ENCODE data around the gene PWP2.

Gene PWP2

GRCh38 chr21:44071359-44072104 is 35.7 kb upstream of the PWP2 start:
- Histone ChIP-seq H3K4me1 (ENCODE audit: low read length) (no peaks in the 10 kb centered on the region), H3K36me3 (replicated peaks; ENCODE audit: low read depth, low read length) (peaks cover 12% of the 10 kb centered on the region), H3K9ac (ENCODE audit: low read length) (no peak overlapping the region), H3K4me3 (ENCODE audit: low read length) (no peak overlapping the region), H3K4me2 (ENCODE audit: low read length) (no peak overlapping the region), H4K20me1 (ENCODE audit: insufficient read depth, low read length) (no peaks in the 10 kb centered on the region), H3K27me3 (ENCODE audit: low read depth, low read length) (no peaks in the 10 kb centered on the region), H2AFZ (ENCODE audit: low read depth, low read length) (no peak overlapping the region), H3K79me2 (ENCODE audit: low read length) (peaks cover 4% of the 10 kb centered on the region; the same call in 1 of the 2 replicates), H3K9me3 (ENCODE audit: insufficient read depth, low read length) (no peaks in the 10 kb centered on the region), H3K27ac (ENCODE audit: low read length) (no peak overlapping the region)
- TF ChIP-seq, protein P1, sequence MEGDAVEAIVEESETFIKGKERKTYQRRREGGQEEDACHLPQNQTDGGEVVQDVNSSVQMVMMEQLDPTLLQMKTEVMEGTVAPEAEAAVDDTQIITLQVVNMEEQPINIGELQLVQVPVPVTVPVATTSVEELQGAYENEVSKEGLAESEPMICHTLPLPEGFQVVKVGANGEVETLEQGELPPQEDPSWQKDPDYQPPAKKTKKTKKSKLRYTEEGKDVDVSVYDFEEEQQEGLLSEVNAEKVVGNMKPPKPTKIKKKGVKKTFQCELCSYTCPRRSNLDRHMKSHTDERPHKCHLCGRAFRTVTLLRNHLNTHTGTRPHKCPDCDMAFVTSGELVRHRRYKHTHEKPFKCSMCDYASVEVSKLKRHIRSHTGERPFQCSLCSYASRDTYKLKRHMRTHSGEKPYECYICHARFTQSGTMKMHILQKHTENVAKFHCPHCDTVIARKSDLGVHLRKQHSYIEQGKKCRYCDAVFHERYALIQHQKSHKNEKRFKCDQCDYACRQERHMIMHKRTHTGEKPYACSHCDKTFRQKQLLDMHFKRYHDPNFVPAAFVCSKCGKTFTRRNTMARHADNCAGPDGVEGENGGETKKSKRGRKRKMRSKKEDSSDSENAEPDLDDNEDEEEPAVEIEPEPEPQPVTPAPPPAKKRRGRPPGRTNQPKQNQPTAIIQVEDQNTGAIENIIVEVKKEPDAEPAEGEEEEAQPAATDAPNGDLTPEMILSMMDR (IDR thresholded peaks at IDR 0.05; ENCODE audit: low read depth, low read length): no peak
- no peak for TF ChIP-seq EZH2phosphoT487 (IDR thresholded peaks at IDR 0.05; ENCODE audit: low read depth)

GRCh38 chr21:44072111-44072510 is 35.1 kb upstream of the PWP2 start:
- H2AFZ ChIP-seq (ENCODE audit: low read depth, low read length): no peak overlapping the region
- H4K20me1 ChIP-seq (ENCODE audit: insufficient read depth, low read length): no peaks in the 10 kb centered on the region
- no peaks in the 10 kb centered on the region for H3K27me3 ChIP-seq (ENCODE audit: low read depth, low read length)
- H3K27ac ChIP-seq (ENCODE audit: low read length): no peak overlapping the region
- H3K36me3 ChIP-seq (replicated peaks; ENCODE audit: low read depth, low read length): peaks cover 12% of the 10 kb centered on the region
- peaks cover 2% of the 10 kb centered on the region; the same call in 1 of the 2 replicates for H3K79me2 ChIP-seq (ENCODE audit: low read length)
- no peak overlapping the region for H3K9ac ChIP-seq (ENCODE audit: low read length)
- TF ChIP-seq, protein P1 (IDR thresholded peaks at IDR 0.05; ENCODE audit: low read depth, low read length): no peak
- TF ChIP-seq EZH2phosphoT487 (IDR thresholded peaks at IDR 0.05; ENCODE audit: low read depth): no peak
- no peak overlapping the region for H3K4me3 ChIP-seq (ENCODE audit: low read length)
- no peak overlapping the region for H3K4me2 ChIP-seq (ENCODE audit: low read length)
- H3K4me1 ChIP-seq (ENCODE audit: low read length): no peaks in the 10 kb centered on the region
- no peaks in the 10 kb centered on the region for H3K9me3 ChIP-seq (ENCODE audit: insufficient read depth, low read length)

GRCh38 chr21:44074315-44074958 is 32.8 kb upstream of the PWP2 start:
- Histone ChIP-seq H3K79me2 (ENCODE audit: low read length) (no peaks in the 10 kb centered on the region), H3K27me3 (ENCODE audit: low read depth, low read length) (no peaks in the 10 kb centered on the region), H3K36me3 (replicated peaks; ENCODE audit: low read depth, low read length) (peaks cover 12% of the 10 kb centered on the region), H3K9ac (ENCODE audit: low read length) (no peak overlapping the region), H3K4me1 (ENCODE audit: low read length) (no peaks in the 10 kb centered on the region), H4K20me1 (ENCODE audit: insufficient read depth, low read length) (no peaks in the 10 kb centered on the region), H3K9me3 (ENCODE audit: insufficient read depth, low read length) (no peaks in the 10 kb centered on the region), H3K4me3 (ENCODE audit: low read length) (no peak overlapping the region), H3K27ac (ENCODE audit: low read length) (no peak overlapping the region), H2AFZ (ENCODE audit: low read depth, low read length) (no peak overlapping the region), H3K4me2 (ENCODE audit: low read length) (no peak overlapping the region)
- TF ChIP-seq, protein P1 (IDR thresholded peaks at IDR 0.05; ENCODE audit: low read depth, low read length): no peak
- no peak for TF ChIP-seq EZH2phosphoT487 (IDR thresholded peaks at IDR 0.05; ENCODE audit: low read depth)

GRCh38 chr21:44076316-44076715 is 30.9 kb upstream of the PWP2 start:
- Histone ChIP-seq H3K27me3 (ENCODE audit: low read depth, low read length) (no peaks in the 10 kb centered on the region), H3K79me2 (ENCODE audit: low read length) (no peaks in the 10 kb centered on the region), H3K9me3 (ENCODE audit: insufficient read depth, low read length) (no peaks in the 10 kb centered on the region), H3K4me3 (ENCODE audit: low read length) (no peak overlapping the region), H3K27ac (ENCODE audit: low read length) (no peak overlapping the region), H3K4me2 (ENCODE audit: low read length) (no peak overlapping the region), H3K9ac (ENCODE audit: low read length) (no peak overlapping the region), H4K20me1 (ENCODE audit: insufficient read depth, low read length) (no peaks in the 10 kb centered on the region), H3K4me1 (ENCODE audit: low read length) (no peaks in the 10 kb centered on the region), H3K36me3 (replicated peaks; ENCODE audit: low read depth, low read length) (peaks cover 17% of the 10 kb centered on the region), H2AFZ (ENCODE audit: low read depth, low read length) (no peak overlapping the region)
- no peak for TF ChIP-seq EZH2phosphoT487 (IDR thresholded peaks at IDR 0.05; ENCODE audit: low read depth)
- TF ChIP-seq, protein P1 (IDR thresholded peaks at IDR 0.05; ENCODE audit: low read depth, low read length): no peak
